Measurements from ENCODE around the gene RCAN2.

Gene RCAN2

GRCh38 chr6:46191961-46192360, 299.3 kb downstream of the RCAN2 start:
- H3K9ac ChIP-seq (ENCODE audit: low read depth in 1 of 2, low read length in 2 of 2) = no peak overlapping the region
- no peaks in the 10 kb centered on the region for H3K9me3 ChIP-seq (ENCODE audit: control insufficient read depth in 2 of 2, low read length in 2 of 2)
- H3K27me3 ChIP-seq (ENCODE audit: control insufficient read depth in 2 of 2, insufficient read depth in 2 of 2, low read length in 2 of 2) = no peaks in the 10 kb centered on the region
- no peak overlapping the region for H3K27ac ChIP-seq (ENCODE audit: low read depth in 2 of 2, low read length in 2 of 2)
- H3K36me3 ChIP-seq (ENCODE audit: control insufficient read depth in 2 of 2, insufficient read depth in 2 of 2, low read length in 2 of 2) = no peaks in the 10 kb centered on the region
- H3K4me1 ChIP-seq (ENCODE audit: control insufficient read depth in 2 of 2, insufficient read depth in 2 of 2, low read length in 2 of 2) = no peaks in the 10 kb centered on the region
- no peak overlapping the region for H3K4me3 ChIP-seq (ENCODE audit: low read length in 2 of 2)

DNA sequence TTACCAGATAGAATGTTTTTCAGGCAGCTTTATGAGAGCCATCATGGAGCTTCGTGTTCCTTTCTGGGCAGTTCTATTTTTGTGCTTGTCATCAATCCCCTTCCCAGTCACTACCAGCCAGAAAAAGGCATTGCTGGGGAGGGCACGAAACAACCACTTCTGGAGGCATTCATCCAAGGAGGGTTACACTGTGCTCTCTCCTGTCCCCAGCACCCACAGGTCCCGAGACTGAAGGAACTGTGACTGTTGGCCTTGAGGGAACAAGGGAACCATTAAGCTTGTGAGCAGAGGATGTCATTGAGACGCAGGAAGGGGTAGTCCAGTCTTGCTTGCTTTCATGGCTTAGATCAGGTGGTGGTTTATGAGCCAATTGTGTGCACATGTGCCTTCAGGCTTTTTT, 300.4 kb downstream of the RCAN2 start:
- Histone ChIP-seq H3K4me3 (ENCODE audit: low read length in 2 of 2) (no peak overlapping the region), H3K36me3 (ENCODE audit: control insufficient read depth in 2 of 2, insufficient read depth in 2 of 2, low read length in 2 of 2) (no peaks in the 10 kb centered on the region), H3K4me1 (ENCODE audit: control insufficient read depth in 2 of 2, insufficient read depth in 2 of 2, low read length in 2 of 2) (no peaks in the 10 kb centered on the region), H3K9ac (ENCODE audit: low read depth in 1 of 2, low read length in 2 of 2) (no peak overlapping the region), H3K9me3 (ENCODE audit: control insufficient read depth in 2 of 2, low read length in 2 of 2) (no peaks in the 10 kb centered on the region), H3K27me3 (ENCODE audit: control insufficient read depth in 2 of 2, insufficient read depth in 2 of 2, low read length in 2 of 2) (no peaks in the 10 kb centered on the region), H3K27ac (ENCODE audit: low read depth in 2 of 2, low read length in 2 of 2) (no peak overlapping the region)

DNA sequence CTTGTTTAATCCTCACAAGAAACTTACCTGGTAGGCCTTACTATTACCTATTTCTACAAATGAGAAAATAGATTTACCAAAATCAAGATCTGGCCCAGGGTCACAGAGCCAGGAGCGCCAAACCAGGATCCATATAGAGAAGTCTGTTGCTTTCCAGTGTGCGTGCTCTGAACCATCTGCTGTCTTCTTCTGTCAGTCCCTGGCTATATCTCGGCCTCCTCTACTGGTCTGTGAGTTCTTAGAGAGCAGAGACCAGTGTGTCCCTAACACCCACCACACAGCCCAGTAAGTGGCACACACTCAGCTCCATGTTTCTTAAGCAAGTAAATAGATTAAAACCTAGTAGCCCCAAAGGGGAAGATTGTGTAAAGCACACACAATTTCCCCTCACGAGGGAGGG, 301.5 kb downstream of the RCAN2 start:
- H3K27ac ChIP-seq (ENCODE audit: low read depth in 2 of 2, low read length in 2 of 2) = no peak overlapping the region
- H3K36me3 ChIP-seq (ENCODE audit: control insufficient read depth in 2 of 2, insufficient read depth in 2 of 2, low read length in 2 of 2) = no peaks in the 10 kb centered on the region
- H3K4me3 ChIP-seq (ENCODE audit: low read length in 2 of 2) = no peak overlapping the region
- no peaks in the 10 kb centered on the region for H3K4me1 ChIP-seq (ENCODE audit: control insufficient read depth in 2 of 2, insufficient read depth in 2 of 2, low read length in 2 of 2)
- no peak overlapping the region for H3K9ac ChIP-seq (ENCODE audit: low read depth in 1 of 2, low read length in 2 of 2)
- no peaks in the 10 kb centered on the region for H3K9me3 ChIP-seq (ENCODE audit: control insufficient read depth in 2 of 2, low read length in 2 of 2)
- H3K27me3 ChIP-seq (ENCODE audit: control insufficient read depth in 2 of 2, insufficient read depth in 2 of 2, low read length in 2 of 2) = no peaks in the 10 kb centered on the region

DNA sequence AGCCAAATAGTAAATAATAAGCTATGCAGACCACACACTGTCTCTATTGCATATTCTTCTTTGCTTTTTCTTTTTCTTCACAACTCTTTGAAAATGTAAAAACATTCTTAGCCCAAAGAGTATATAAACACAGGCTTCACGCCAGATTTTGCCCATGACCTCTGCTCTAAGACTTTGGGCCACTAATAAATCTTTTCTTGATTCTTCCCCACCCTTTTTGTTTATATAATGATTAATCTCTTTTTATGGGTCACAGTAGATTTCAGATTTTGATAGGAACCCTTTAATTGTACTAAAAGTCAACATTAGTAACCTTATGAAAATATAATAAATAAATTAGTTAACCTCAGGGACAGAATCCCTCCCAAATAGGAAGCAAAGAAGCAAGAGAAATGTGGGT, 304.7 kb downstream of the RCAN2 start:
- no peaks in the 10 kb centered on the region for H3K27me3 ChIP-seq (ENCODE audit: control insufficient read depth in 2 of 2, insufficient read depth in 2 of 2, low read length in 2 of 2)
- no peak overlapping the region for H3K4me3 ChIP-seq (ENCODE audit: low read length in 2 of 2)
- H3K9ac ChIP-seq (ENCODE audit: low read depth in 1 of 2, low read length in 2 of 2) = no peak overlapping the region
- H3K36me3 ChIP-seq (ENCODE audit: control insufficient read depth in 2 of 2, insufficient read depth in 2 of 2, low read length in 2 of 2) = no peaks in the 10 kb centered on the region
- H3K9me3 ChIP-seq (ENCODE audit: control insufficient read depth in 2 of 2, low read length in 2 of 2) = no peaks in the 10 kb centered on the region
- no peak overlapping the region for H3K27ac ChIP-seq (ENCODE audit: low read depth in 2 of 2, low read length in 2 of 2)
- H3K4me1 ChIP-seq (ENCODE audit: control insufficient read depth in 2 of 2, insufficient read depth in 2 of 2, low read length in 2 of 2) = no peaks in the 10 kb centered on the region

DNA sequence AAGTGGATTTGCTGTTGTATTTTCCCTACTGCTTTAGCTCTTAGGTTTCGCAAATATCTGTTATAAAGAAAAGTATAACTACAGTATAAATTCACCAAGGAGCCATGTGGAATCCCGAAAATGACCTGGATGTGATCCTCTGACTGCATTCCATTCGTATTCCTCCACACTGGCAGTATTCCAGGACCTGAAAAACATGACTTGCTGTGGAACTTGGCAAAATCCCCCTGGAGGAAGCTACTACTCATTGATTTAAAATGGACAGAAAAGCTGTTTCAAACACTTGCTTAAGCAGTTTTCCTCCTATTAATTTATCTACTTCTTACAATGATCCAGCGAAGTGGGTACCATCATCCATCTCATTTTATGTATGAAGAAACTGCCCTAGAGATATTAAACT, 307.1 kb downstream of the RCAN2 start:
- H3K4me1 ChIP-seq (ENCODE audit: control insufficient read depth in 2 of 2, insufficient read depth in 2 of 2, low read length in 2 of 2) = no peaks in the 10 kb centered on the region
- H3K36me3 ChIP-seq (ENCODE audit: control insufficient read depth in 2 of 2, insufficient read depth in 2 of 2, low read length in 2 of 2) = no peaks in the 10 kb centered on the region
- no peaks in the 10 kb centered on the region for H3K9me3 ChIP-seq (ENCODE audit: control insufficient read depth in 2 of 2, low read length in 2 of 2)
- H3K9ac ChIP-seq (ENCODE audit: low read depth in 1 of 2, low read length in 2 of 2) = no peak overlapping the region
- no peak overlapping the region for H3K27ac ChIP-seq (ENCODE audit: low read depth in 2 of 2, low read length in 2 of 2)
- H3K27me3 ChIP-seq (ENCODE audit: control insufficient read depth in 2 of 2, insufficient read depth in 2 of 2, low read length in 2 of 2) = peaks cover 0 to 3% of the 10 kb centered on the region in 2 donors
- H3K4me3 ChIP-seq (ENCODE audit: low read length in 2 of 2) = no peak overlapping the region

DNA sequence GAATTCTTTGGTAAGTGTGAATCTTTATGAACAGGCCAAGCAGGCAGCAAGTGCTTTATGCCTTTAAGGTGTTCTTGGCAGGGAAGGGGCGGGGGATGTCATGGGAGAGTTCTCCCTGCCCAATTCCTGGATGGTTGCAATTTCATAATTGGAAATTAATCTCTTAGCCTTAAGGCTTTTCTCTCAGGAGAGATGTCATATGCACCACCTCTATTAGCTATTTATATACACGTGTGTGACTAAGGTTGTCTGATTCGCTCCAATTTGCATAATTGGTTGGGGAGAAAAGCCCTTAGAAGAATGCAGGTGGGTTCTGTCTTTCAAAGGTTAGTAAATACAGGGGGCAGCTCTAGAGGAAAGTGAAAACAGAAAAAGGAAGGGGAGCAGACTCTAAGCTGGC, 315.3 kb downstream of the RCAN2 start:
- H3K27me3 ChIP-seq (ENCODE audit: control insufficient read depth in 2 of 2, insufficient read depth in 2 of 2, low read length in 2 of 2) = peaks cover 0 to 5% of the 10 kb centered on the region in 2 donors
- H3K4me1 ChIP-seq (ENCODE audit: control insufficient read depth in 2 of 2, insufficient read depth in 2 of 2, low read length in 2 of 2) = no peaks in the 10 kb centered on the region
- no peaks in the 10 kb centered on the region for H3K36me3 ChIP-seq (ENCODE audit: control insufficient read depth in 2 of 2, insufficient read depth in 2 of 2, low read length in 2 of 2)
- H3K9ac ChIP-seq (ENCODE audit: low read depth in 1 of 2, low read length in 2 of 2) = no peak overlapping the region
- no peak overlapping the region for H3K4me3 ChIP-seq (ENCODE audit: low read length in 2 of 2)
- no peak overlapping the region for H3K27ac ChIP-seq (ENCODE audit: low read depth in 2 of 2, low read length in 2 of 2)
- H3K9me3 ChIP-seq (ENCODE audit: control insufficient read depth in 2 of 2, low read length in 2 of 2) = no peaks in the 10 kb centered on the region

GRCh38 chr6:46175446-46175845, 315.8 kb downstream of the RCAN2 start:
- Histone ChIP-seq H3K9ac (ENCODE audit: low read depth in 1 of 2, low read length in 2 of 2) (no peak overlapping the region), H3K4me3 (ENCODE audit: low read length in 2 of 2) (no peak overlapping the region), H3K27ac (ENCODE audit: low read depth in 2 of 2, low read length in 2 of 2) (no peak overlapping the region), H3K4me1 (ENCODE audit: control insufficient read depth in 2 of 2, insufficient read depth in 2 of 2, low read length in 2 of 2) (no peaks in the 10 kb centered on the region), H3K9me3 (ENCODE audit: control insufficient read depth in 2 of 2, low read length in 2 of 2) (no peaks in the 10 kb centered on the region), H3K36me3 (ENCODE audit: control insufficient read depth in 2 of 2, insufficient read depth in 2 of 2, low read length in 2 of 2) (no peaks in the 10 kb centered on the region), H3K27me3 (ENCODE audit: control insufficient read depth in 2 of 2, insufficient read depth in 2 of 2, low read length in 2 of 2) (peaks cover 0 to 7% of the 10 kb centered on the region in 2 donors)

- Histone ChIP-seq H3K4me3 (ENCODE audit: low read length in 2 of 2) (no peak overlapping the region), H3K36me3 (ENCODE audit: control insufficient read depth in 2 of 2, insufficient read depth in 2 of 2, low read length in 2 of 2) (no peaks in the 10 kb centered on the region), H3K4me1 (ENCODE audit: control insufficient read depth in 2 of 2, insufficient read depth in 2 of 2, low read length in 2 of 2) (no peaks in the 10 kb centered on the region), H3K27ac (ENCODE audit: low read depth in 2 of 2, low read length in 2 of 2) (no peak overlapping the region), H3K9ac (ENCODE audit: low read depth in 1 of 2, low read length in 2 of 2) (no peak overlapping the region), H3K27me3 (ENCODE audit: control insufficient read depth in 2 of 2, insufficient read depth in 2 of 2, low read length in 2 of 2) (peaks cover 0 to 7% of the 10 kb centered on the region in 2 donors), H3K9me3 (ENCODE audit: control insufficient read depth in 2 of 2, low read length in 2 of 2) (no peaks in the 10 kb centered on the region)
Measured at GRCh38 chr6:46174904-46175303, 316.3 kb downstream of the RCAN2 start.

DNA sequence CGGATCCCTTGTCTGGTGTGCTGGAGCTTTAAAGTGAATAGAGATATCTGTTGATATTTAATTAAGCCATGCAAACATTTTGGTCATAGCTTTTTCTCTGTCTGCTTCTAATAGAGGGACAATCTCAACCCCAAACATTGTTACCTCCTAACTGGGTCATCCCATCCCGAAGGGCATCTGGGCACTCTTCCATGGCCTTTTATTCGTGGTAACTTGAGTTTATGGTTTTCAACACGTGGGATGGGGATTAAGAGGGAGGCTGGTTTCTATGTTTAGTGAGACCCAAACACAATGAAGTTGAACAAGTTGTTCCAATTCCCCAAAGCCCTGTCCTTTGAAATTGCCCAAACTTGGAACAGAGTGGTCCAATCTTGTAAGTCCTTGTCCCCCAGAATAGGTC, 319.1 kb downstream of the RCAN2 start:
- no peaks in the 10 kb centered on the region for H3K4me1 ChIP-seq (ENCODE audit: control insufficient read depth in 2 of 2, insufficient read depth in 2 of 2, low read length in 2 of 2)
- H3K9me3 ChIP-seq (ENCODE audit: control insufficient read depth in 2 of 2, low read length in 2 of 2) = no peaks in the 10 kb centered on the region
- H3K27me3 ChIP-seq (ENCODE audit: control insufficient read depth in 2 of 2, insufficient read depth in 2 of 2, low read length in 2 of 2) = peaks cover 0 to 6% of the 10 kb centered on the region in 2 donors
- H3K4me3 ChIP-seq (ENCODE audit: low read length in 2 of 2) = no peak overlapping the region
- H3K27ac ChIP-seq (ENCODE audit: low read depth in 2 of 2, low read length in 2 of 2) = no peak overlapping the region
- no peaks in the 10 kb centered on the region for H3K36me3 ChIP-seq (ENCODE audit: control insufficient read depth in 2 of 2, insufficient read depth in 2 of 2, low read length in 2 of 2)
- H3K9ac ChIP-seq (ENCODE audit: low read depth in 1 of 2, low read length in 2 of 2) = no peak overlapping the region

Measured in mucosa of rectum (tissue), 2 donors.